HG03442 (cell line): Measurements from ENCODE around the gene C14orf93.

Source experiments
- ATAC-seq: cut with Tn5 transposase; IDR thresholded peaks from one replicate; pipeline ENCODE4 v1.9.1; 2021; ENCODE audit warnings: mild to moderate bottlenecking, moderate library complexity; ENCODE audit not compliant: unreplicated experiment

The C14orf93 gene

DNA sequence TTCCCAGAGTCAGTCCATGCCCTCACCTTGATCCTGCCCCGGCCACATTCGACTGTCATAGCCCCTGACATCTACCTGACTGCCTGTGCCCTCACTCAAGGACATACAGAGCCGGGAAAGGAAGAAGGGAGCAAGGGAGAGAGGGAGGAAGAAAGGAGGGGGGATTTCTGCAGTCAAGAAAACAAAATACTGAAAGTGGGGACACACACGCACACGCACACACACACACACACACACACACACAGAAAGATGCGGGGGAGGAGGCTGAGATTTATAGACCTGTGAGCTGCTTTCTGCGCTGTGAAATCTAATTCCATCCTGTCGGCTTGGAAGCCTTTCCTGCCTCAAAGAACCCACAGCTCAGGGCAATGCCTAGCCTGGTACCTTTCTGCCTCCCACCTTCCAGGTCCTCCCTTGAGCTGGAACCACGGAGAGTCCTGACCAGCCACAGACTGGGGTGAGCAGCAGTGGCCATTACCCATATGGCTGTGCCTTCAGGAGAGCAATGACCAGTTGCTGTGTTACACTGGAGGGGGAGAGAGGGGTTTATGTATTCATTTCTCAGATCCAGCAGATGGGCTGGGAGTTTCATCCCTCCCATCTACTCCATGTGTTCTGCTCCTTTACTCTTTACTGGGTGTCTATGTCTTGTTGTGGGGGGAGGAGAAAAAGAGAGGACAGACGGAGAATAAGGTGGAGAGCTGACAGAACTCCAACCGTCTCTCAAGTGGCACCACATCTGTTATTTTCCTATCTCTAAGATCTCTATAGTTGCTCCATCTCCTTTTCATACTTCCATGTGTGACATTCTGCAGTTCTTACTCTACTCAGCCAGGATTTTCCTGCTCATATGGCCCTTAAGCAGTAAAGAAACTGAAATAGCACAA, 12.9 kb downstream of the C14orf93 start:
- ATAC-seq, result no peak

DNA sequence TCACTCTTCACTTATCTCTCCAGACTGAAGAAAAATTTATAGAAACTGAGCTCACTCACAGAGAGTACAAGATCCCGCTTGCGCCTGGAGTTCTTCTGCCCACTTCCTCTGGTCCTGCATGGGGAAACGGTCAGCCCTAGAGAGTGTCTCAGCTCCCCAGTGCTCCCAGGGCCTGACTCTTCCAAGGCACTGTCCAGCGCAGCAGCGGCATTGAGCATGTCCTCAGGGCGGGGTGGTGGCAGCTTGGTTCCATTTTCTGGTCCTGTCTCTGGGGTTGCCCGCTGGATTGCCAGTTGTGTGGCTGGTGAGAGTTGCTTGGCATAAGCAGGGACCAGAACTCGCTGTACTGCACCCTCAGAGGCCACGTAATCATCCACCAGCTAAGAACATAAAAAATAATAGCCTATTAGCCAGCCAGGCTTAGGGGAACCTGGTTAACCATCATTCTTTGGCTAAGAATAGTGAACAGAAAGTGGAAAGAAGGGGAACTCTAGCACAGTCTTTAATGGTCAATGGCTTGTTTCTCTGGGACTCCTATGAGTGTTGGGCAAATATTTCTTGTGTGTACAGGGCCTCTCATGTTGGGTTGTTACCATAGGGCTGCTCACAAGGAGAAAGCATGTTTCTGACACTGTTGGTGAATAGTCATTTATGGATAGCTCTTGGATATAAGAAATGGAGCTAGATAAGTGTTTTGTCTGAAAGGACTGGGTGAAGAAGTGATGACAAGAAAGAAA, 13.9 kb downstream of the C14orf93 start:
- no peak for ATAC-seq

GRCh38 chr14:22994762-22995275, 15.1 kb downstream of the C14orf93 start:
- no peak for ATAC-seq

DNA sequence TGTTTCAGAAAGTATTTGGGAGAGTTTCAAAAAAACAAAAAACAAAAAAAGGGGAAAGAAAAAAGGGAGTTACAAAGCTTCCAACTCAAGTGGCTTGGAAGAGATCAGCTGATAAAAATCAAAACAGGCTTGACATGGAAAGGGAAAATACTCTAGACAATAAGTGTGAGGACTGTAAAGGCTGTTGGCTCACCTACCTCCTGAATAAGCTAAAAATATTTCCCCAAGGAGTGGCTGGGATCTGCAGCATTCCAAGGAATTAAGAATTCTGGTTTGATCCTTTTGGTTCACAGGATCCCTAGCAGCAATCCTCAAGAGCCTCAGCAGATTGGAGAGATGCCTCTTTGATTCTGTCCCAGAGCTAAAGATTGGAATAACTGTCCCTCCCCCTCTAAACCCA, 16.4 kb downstream of the C14orf93 start:
- ATAC-seq, result no peak

DNA sequence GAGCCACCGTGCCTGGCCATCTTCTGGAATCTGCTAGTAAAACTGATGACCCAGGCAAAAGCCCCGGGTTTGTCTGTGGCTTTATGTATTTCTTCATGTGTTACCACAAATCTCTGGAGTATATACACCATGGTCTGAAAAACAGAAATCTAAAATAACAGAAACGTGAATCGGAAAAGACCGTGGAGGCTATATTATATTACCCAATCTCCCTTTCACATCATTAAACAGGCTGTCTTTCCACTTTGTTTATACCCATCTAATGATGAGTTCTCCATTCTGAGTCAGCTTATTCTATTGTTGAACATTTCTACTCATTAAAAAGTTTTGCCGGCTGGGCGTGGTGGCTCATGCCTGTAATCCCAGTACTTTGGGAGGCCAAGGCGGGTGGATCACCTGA, 18.1 kb downstream of the C14orf93 start:
- ATAC-seq, result no peak

GRCh38 chr14:22987291-22987690, 22.7 kb downstream of the C14orf93 start:
- no peak for ATAC-seq

GRCh38 chr14:22986508-22987054, 23.4 kb downstream of the C14orf93 start:
- ATAC-seq, result peak; percentile 49

DNA sequence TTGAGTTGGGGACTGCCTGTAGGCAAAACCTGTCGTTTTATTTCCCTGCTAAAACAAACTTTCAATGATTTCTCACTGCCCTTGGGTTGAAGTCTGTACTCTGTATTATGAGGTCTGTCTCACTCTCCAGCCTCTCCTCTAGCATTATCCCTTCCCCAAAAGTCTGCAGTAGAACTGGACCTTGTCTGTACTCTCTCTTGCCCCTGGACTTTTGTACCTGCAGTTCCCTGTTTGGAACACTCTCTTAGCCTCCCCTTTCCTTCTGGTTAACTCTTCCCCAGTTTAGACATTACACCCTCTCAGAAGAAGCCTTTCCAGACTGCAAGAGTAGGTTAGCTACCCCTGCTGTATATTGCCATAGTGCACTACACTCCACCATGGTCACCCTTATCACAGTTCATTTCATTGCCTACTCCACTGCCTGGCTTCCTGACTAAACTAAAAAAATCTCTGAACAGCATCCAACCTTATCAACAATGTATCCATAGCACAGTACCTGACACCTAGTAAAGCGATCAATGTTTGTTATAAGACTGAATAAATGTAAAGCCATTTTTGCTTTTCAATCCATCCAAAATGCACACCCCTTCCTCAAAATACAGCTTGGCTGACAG, 23.9 kb downstream of the C14orf93 start:
- ATAC-seq, result no peak

DNA sequence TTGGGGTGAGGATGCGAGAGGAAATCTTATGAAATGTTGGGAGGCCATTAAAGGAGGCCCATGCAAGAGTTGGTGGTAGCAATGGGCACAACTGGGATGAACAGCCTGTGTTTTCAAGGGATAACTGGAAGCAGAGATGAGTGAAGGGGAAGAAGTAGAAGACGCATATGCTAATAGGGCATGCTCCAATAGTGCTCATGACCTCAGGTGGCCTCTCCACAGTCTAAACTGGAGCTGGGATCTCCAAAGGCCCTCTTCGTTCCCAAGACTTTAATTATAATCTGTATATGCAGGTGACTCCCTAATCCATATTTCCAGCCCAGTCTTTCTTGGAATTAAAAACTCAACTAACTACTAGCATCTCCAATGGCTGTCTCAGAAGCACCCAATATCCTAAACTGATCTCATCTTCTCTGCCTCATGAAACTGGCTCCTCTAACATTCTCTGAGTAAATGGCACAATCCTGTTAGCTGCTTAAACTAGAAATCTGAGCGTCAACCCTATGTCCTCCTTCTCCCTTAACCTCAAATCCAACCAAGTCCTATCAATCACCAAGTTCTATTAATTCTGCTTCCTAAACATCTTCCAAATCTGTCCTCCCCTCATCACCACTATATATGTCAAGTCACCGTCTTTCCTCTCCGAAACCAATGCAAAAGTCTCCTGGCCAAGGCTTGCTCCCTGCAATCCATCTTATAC, 24.8 kb downstream of the C14orf93 start:
- no peak for ATAC-seq

DNA sequence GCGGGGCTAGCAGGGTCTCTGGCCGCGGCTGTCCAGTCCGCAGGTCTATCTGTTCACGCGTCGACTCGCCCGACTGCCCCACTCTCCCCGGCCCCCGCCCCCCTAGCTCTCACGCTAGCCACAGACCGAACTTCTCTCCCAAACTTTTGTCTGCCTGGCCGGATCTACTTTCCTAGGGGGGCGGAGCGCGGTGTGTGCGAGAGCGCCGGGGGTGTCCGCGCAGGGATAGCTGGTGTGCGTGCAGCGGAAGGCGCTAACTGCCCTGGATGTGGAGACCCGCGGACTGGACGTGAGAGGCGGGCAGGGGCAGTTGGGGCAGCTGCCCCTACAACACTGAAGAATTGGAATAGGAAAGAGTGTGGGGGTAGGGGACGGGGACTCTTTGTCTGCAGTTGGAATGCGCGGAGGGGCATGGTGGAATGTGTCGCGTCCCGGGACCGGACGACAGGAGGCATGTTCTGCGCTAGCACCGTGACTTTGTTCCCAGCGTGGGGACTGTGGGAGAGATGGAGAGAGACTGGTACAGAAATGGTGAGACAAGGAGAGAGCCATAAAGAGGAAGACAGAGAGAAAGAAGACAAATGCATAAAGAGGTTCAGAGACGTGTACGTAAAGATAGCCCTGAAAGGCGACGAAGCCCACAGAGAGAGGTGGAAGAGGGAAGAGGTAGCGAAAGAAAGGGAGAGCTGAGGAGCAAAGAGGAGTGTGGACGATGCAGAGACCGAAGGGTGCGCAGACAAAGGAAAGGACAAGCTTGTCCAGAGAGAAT, 27.3 kb downstream of the C14orf93 start, which contains the start of gene AJUBA:
Gene AJUBA, minus strand, starts transcription at position 75 of the 769 bp plus-strand sequence. CDS start 285 bp downstream, outside the sequence.
- no peak for ATAC-seq

DNA sequence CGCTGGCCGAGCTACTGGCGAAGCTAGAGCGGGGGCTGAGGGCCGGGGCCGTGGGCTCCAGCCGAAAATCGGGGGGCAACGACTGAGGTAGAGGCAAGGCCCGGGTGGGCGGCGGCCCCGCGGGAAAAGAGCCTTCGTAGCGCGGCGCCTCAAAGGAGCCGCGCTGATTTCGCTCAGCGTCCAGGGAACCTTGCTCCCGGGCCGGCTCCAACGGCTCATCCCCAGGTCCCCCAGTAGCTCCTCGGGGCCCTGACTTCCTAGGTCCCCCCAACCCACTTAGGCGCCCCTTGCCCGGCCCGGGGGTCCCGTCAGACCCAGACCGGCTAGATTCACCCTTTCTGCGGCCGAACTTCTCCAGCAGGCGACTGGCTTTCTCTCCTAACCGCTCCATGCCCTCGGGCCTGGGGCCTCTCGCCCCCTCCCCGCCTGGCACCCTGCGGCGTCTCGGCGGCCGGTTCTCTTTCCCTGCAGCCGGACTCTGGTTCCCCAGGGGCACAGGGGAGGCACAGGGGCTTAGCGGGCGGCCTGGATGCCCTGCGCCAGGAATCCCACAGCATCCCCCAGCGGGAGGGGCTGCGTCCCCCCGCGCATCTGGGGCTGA, 28.0 kb downstream of the C14orf93 start:
- ATAC-seq, result no peak

GRCh38 chr14:22981090-22981875, 28.7 kb downstream of the C14orf93 start:
- ATAC-seq, result no peak

DNA sequence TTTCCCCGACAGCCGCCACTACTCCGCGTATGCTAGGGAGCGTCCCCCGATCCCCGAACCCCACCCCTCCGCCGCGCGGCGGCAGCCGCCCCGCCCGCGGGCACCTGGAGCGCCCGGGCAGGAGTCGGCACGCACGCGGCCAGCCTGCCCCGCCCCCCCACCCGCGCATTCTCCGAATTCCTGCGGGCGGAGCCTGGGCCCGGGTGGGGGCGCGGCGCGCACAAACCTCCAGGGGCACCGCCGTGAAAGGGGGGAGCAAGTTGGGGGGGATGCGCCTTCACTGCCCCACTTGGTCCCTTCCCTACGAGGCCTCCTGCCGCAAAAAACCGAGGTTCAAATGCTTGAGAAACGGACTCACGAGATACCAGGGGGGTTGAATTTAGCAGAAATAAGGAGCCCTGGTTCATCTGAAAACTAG, 29.3 kb downstream of the C14orf93 start:
- no peak for ATAC-seq

DNA sequence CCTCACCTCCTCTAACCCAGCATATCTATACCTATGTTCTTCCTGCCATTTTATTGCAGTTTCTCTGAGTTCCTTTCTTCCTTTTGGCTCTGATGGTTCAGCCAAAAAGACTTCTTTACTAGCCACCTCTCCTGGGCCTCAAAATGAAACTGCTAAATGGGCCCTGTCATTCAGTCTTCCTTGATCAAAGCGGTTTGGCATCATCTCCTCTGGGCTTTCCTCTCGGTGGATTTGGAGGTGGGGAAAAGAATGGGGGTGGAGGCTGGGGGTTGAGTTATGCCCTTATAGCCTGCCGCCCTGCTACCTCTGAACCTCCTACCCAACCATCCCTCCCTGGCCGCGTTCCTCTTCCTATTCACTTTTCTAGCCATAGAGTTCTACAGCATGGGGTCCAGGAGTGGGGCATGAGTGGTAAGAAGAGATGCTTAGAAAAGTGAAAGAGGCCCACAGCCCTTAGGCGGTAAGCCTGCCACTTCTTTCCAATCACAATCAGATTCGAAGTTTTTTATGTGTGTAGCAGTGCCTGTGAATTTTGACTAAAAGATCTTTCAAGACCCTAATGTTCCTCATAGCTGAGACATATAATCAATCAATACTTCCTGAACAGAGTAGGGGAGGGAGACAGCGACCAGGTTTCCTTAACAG, 30.1 kb downstream of the C14orf93 start:
- no peak for ATAC-seq

- ATAC-seq, result no peak
These were observed 30.8 kb downstream of the C14orf93 start for GRCh38 chr14:22978981-22979671.

GRCh38 chr14:22978487-22978837, 31.5 kb downstream of the C14orf93 start:
- ATAC-seq, result no peak

- ATAC-seq, result no peak
These were observed 32.1 kb downstream of the C14orf93 start for GRCh38 chr14:22977684-22978486.
